Measurements from ENCODE around the gene NOX3. TPM values are rescaled to one million over a fixed set of nuclear protein-coding genes. Genes with fewer than 3 reads are reported as not detected.
"Not testable (repeated sequence)": the region's sequence is repeated elsewhere in the genome, so short reads cannot be mapped to it uniquely, and the experiment has no call there.

NOX3 gene
- total RNA-seq, 1 donor from 2014 or later = 0.17 TPM

GRCh38 chr6:155373276-155373675, 82.4 kb downstream of the NOX3 start:
- Histone ChIP-seq H3K27me3 (ENCODE audit: control insufficient read depth, insufficient read depth, low read length) (no peaks in the 10 kb centered on the region), H3K36me3 (ENCODE audit: control insufficient read depth, insufficient read depth, low read length) (no peaks in the 10 kb centered on the region), H3K4me3 (ENCODE audit: low read depth, low read length) (no peak overlapping the region)
- no peak for DNase-seq (ENCODE audit: low read depth)
- TF ChIP-seq CTCF (IDR thresholded peaks at IDR 0.05; ENCODE audit: insufficient read depth, low read length, poor library complexity, severe bottlenecking) = no peak

- H3K4me3 ChIP-seq (ENCODE audit: low read depth, low read length) = no peak overlapping the region
- no peak for TF ChIP-seq CTCF (IDR thresholded peaks at IDR 0.05; ENCODE audit: insufficient read depth, low read length, poor library complexity, severe bottlenecking)
- H3K27me3 ChIP-seq (ENCODE audit: control insufficient read depth, insufficient read depth, low read length) = no peaks in the 10 kb centered on the region
- DNase-seq (ENCODE audit: low read depth) = no peak
- no peaks in the 10 kb centered on the region for H3K36me3 ChIP-seq (ENCODE audit: control insufficient read depth, insufficient read depth, low read length)
Observed at GRCh38 chr6:155372256-155372655, 83.4 kb downstream of the NOX3 start.

- TF ChIP-seq CTCF (IDR thresholded peaks at IDR 0.05; ENCODE audit: insufficient read depth, low read length, poor library complexity, severe bottlenecking) = no peak
- no peaks in the 10 kb centered on the region for H3K27me3 ChIP-seq (ENCODE audit: control insufficient read depth, insufficient read depth, low read length)
- no peak for DNase-seq (ENCODE audit: low read depth)
Observed at GRCh38 chr6:155371230-155371629, 84.4 kb downstream of the NOX3 start.

GRCh38 chr6:155366325-155366724, 89.3 kb downstream of the NOX3 start:
- DNase-seq (ENCODE audit: low read depth) = no peak
- Histone ChIP-seq H3K27me3 (ENCODE audit: control insufficient read depth, insufficient read depth, low read length) (no peaks in the 10 kb centered on the region), H3K36me3 (ENCODE audit: control insufficient read depth, insufficient read depth, low read length) (no peaks in the 10 kb centered on the region), H3K4me3 (ENCODE audit: low read depth, low read length) (no peak overlapping the region)
- TF ChIP-seq CTCF (IDR thresholded peaks at IDR 0.05; ENCODE audit: insufficient read depth, low read length, poor library complexity, severe bottlenecking) = no peak

More at GRCh38 chr6:155371230-155371629, 84.4 kb downstream of the NOX3 start:
- Histone ChIP-seq H3K4me3 (ENCODE audit: low read depth, low read length) (no peak overlapping the region), H3K36me3 (ENCODE audit: control insufficient read depth, insufficient read depth, low read length) (no peaks in the 10 kb centered on the region)

GRCh38 chr6:155364844-155365437, 90.7 kb downstream of the NOX3 start:
- TF ChIP-seq CTCF (IDR thresholded peaks at IDR 0.05; ENCODE audit: insufficient read depth, low read length, poor library complexity, severe bottlenecking) = no peak
- DNase-seq (ENCODE audit: low read depth) = no peak
- no peaks in the 10 kb centered on the region for H3K27me3 ChIP-seq (ENCODE audit: control insufficient read depth, insufficient read depth, low read length)
- H3K4me3 ChIP-seq (ENCODE audit: low read depth, low read length) = no peak overlapping the region
- H3K36me3 ChIP-seq (ENCODE audit: control insufficient read depth, insufficient read depth, low read length) = no peaks in the 10 kb centered on the region

GRCh38 chr6:155364021-155364420, 91.6 kb downstream of the NOX3 start:
- not testable (repeated sequence) for H3K36me3 ChIP-seq (ENCODE audit: control insufficient read depth, insufficient read depth, low read length); DNase-seq (ENCODE audit: low read depth); H3K4me3 ChIP-seq (ENCODE audit: low read depth, low read length); H3K27me3 ChIP-seq (ENCODE audit: control insufficient read depth, insufficient read depth, low read length)

- not testable (repeated sequence) for H3K4me3 ChIP-seq (ENCODE audit: low read depth, low read length); DNase-seq (ENCODE audit: low read depth); H3K27me3 ChIP-seq (ENCODE audit: control insufficient read depth, insufficient read depth, low read length); H3K36me3 ChIP-seq (ENCODE audit: control insufficient read depth, insufficient read depth, low read length)
Observed at GRCh38 chr6:155362968-155363632, 92.5 kb downstream of the NOX3 start.

Data from kidney epithelial cell (primary cell).